SKM-1 (cell line): ENCODE results near the gene HCAR2.
A peak's percentile ranks its signal among the peaks of the same experiment; 100 is the strongest.
"Not testable (repeated sequence)": the region's sequence is repeated elsewhere in the genome, so short reads cannot be mapped to it uniquely, and the experiment has no call there.

Source experiments
- DNase-seq: peaks from one replicate; lab custom pipeline; 2025; ENCODE audit not compliant: unreplicated experiment; lab: John Stamatoyannopoulos, UW

Gene HCAR2

DNA sequence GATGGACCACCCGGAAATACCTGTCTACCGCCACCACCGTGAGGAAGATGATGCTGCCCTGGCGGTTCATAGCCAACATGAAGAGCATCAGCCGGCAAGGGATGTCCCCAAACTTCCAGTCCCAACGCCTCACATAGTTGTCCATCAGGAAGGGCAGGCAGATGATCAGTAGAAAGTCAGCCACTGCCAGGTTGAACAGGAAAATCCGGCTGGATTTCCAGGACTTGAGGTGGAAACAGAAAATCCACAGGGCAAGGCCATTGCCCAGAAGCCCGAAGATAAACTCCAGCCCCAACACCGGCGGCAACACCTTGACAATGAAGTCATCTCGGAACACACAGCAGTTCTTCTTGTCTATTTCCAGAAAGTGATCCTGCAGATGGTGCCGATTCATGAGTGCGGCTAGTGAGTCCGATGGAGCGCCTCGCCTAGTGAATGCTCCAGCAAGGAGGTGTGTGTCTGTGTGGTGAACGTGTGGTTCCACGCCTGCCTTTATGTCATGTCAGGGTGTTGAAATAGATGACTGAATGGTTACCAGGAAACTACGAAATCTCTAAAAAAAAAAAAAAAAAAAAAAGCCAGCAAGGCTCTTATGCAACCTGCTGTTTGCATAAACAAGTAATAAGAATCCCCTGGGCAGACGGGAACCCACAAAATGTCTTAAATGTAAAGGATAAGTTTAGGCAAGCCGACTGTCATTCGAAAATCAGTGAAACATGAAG, at the start of gene HCAR2:
TSS of gene HCAR2 (minus strand) at position 468 of the 722 bp plus-strand sequence. CDS start at position 394, 74 bp downstream.
- not testable (repeated sequence) for DNase-seq

DNA sequence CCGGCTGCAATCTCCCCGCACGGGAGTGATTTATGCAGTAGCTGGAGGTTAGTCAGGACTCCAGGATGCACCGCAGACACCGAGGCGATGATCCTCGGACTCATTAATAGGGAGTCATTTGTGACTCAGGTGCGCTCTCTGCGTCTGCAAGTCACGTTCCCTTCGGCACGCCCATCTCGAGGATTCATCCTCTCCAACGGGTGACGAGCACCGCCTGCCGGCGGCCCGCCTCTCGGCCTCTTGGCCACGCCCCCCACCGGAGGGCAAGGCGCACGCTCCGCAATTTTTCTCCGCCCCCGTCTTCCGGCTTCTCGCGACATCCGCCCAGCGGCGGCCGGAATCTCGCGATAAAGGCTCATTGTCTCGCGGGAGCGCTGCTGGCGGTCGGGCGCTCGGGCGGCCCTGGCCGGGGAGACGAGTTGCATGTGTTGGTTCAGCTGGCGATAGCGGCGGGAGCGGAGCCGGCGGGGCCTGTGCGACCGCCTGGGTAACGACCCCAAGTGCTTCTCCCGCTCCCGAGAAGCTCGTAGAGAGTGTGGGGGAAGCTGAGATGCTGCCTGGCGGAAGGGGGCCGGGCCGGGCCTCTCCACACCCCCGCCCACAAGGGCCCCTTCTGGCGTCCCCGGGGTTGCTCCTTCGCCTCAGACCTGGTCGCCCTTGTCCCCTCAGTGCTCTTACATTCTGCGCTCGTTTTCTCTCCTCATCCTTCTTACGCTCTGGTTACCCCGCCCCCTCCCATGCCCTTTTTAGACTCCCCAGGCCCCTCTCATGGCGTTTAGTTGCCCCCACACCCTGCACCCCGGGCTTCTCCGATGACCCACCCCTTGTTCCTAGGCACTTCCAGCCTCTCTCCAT, 49.5 kb upstream of the HCAR2 start, which contains the start of gene DENR:
TSS of gene DENR (plus strand) at position 361 of the 855 bp plus-strand sequence. CDS start 878 bp downstream, outside the sequence.
- peak; percentile 73 for DNase-seq

DNA sequence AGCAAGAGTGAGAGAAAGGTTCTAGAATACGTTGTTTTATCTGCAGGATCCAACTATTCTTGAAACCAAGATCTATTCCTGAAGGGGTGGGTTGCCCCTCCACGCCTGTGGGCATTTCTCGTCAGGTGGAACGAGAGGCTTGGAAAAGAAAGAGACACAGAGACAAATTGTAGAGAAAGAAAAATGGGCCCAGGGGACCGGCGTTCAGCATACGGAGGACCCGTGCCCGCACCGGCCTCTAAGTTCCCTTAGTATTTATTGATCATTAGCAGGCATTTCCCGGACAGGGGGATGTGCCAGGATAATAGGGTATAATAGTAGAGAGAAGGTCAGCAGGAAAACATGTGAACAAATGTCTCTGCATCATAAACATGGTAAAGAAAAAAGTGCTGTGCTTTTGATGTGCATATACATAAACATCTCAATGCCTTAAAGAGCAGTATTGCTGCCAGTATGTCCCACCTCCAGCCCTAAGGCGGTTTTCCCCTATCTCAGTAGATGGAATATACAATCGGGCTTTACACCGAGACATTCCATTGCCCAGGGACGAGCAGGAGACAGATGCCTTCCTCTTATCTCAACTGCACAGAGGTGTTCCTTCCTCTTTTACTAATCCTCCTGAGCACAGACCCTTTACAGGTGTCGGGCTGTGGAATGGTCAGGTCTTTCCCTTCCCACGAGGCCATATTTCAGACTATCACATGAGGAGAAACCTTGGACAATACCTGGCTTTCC, 47.8 kb upstream of the HCAR2 start:
- DNase-seq = not testable (repeated sequence)

DNA sequence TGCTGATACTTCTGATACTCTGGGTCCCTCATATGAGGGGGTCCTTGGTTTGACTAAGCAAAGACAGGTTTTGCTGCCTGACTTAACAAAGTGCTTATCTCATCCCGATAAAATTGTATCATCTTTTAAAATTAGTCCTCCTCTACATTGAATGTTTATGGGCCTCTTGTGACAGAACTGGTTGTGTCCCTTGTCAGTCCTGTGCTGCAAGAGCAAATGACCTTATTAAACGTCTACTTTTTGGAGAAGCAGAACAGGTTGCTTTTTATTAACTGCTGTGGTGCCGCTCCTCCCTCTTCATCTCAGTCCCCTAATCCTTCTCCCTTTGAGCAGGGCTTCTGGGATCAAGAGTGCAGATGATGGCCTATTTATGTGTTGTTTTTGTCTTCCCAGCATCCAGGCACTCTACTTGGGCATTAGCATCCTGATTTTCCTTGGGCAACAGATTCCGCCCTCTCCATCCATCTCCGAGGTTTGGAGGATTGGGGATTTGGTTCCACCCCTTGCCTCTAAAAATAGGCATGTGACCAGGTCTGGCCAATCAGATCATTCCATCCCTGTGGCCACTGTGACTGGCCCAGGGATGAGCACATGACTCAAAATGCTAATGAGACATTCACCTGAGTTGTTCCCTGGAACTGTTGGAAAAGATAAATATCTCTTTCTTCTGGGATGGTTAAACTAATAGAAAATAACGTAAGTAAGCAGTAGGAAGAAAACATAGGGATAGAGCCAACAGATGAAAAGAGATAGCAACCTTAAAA, 46.6 kb upstream of the HCAR2 start:
- no peak for DNase-seq

DNA sequence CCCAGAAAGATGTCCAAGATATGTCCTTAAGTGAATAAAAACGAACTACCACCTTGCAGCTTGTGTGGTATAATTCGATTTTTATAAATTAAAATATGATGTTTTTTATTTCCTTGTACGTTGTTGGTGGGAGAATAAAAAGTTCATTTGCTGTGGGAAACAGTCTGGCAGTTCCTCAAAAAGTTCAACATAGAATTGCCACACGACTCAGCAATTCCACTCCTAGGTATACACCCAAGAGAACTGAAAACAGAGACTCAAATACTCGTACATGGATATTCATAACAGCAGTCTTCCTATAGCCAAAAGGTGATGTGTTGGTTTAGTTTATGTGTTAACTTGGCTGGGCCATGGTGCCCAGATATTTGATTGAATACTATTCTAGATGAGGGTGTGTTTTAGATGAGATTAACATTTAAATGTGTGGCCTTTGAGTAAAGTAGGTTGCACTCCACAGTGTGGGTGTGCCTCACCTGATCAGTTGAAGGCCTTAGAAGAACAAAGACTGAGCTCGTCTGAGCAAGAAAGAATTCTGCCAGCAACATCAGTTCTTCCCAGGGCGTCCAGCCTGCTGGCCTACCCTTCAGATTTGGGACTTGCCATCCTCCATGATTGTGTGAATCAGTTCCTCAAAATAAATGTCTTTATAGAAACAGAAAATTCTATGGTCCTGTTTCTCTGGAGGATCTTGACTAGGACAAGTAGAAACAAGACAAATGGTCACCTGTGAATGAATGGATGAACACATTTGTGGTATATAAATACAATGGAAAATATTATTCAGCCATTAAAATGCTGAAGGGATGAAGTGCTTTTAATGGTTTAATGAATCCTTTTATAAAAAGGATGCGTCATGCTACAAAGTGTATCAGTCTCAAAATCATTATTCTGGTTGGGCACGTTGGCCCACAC, 44.3 kb upstream of the HCAR2 start:
- no peak for DNase-seq

DNA sequence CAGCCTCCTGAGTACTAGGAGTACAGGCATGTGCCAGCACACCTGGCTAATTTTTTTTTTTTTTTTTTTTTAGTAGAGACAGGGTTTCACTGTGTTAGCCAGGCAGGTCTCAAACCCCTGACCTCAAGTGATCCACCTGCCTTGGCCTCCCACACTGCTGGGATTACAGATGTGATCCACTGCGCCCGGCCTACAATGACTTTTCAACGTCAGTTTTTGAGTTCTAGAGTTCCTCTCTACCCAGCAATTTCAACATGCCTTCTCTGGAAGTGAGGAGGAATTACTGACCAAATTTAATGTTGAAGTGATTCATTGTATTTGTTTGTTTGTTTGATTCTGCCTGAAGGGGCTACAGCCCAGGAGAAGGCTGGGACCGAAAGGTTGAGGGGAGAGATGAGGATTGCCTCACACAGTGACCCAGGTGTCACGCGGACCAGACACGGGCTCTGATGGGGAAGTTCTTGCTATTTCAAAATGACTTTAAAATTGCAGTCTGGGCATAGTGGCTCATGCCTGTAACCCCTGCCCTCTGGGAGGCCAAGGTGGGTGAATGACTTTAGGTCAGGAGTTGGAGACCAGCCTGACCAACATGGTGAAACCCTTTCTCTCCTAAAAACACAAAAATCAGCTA, 40.9 kb upstream of the HCAR2 start:
- no peak for DNase-seq

DNA sequence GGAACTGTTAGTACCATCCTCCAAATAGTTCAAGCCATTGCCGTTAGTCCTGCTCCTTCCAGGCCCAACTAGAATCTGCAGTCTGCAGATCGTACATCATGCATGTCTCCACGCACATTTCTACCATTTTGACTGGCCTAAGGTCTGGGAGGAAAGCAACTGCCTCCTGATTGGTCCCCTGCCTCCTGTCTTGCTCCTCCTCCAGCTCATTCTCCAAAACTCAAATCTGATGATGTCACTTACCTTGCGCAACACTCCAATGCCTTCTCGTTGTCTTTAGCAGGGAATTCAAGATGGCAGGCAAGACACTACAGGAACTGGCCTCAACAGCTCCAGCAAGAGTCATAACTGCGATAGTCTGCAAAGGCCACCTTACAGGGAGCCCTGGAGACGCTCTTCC, 37.2 kb upstream of the HCAR2 start:
- DNase-seq = no peak

DNA sequence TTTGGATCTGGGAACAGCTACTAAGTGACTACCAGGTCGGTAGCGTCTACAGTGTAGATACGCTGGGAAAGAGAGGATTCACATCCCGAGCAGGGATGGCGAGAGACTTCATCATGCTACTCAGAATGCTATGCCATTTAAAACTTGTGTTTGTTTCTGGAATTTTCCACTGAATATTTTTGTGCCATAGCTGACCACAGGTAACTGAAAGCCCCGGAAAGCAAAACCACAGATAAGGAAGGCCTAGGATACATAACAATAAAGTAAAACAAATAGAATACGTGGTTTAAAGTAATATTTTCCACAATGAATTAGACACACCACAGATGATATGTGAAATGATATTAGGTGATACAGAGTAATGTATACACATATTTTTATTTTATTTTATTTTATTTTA, 35.4 kb upstream of the HCAR2 start:
- no peak for DNase-seq

DNA sequence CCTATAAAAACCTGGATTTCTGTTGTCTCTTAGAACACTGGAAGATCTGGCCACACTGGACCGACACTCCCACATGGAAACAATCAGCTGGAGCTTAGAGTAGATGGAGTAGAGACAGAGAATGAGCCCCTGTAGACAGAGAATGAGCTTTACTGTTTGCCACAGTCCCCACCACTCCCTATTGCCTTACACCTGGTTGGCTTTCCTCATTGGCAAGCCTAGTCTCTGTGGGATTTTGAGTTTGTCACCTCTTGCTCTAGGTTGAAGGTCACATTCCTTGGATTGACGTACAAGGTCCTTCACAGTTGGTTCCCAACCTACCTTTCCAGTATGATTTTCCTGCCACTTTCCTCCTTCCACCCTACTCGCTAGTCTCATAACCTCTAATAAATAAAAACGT, 29.5 kb upstream of the HCAR2 start:
- no peak for DNase-seq

DNA sequence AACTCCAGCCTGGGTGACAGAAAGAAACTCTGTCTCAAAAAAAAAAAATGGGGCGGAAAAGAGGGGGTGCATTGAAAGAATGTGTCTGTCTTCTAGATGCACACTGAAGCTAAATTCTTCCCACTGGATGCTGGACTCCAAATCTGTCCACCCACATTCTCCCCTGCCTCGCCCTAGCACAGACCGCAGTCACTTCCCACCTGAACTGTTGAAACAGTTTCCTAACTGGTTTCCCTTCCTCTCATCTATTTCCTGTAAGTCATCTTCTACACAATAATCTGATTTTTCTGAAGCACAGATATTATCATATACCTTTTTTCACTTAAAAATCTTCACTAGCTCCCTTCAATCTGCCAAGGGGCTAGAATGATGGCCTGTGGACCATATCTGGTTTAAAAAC, 29.0 kb upstream of the HCAR2 start:
- DNase-seq = no peak

DNA sequence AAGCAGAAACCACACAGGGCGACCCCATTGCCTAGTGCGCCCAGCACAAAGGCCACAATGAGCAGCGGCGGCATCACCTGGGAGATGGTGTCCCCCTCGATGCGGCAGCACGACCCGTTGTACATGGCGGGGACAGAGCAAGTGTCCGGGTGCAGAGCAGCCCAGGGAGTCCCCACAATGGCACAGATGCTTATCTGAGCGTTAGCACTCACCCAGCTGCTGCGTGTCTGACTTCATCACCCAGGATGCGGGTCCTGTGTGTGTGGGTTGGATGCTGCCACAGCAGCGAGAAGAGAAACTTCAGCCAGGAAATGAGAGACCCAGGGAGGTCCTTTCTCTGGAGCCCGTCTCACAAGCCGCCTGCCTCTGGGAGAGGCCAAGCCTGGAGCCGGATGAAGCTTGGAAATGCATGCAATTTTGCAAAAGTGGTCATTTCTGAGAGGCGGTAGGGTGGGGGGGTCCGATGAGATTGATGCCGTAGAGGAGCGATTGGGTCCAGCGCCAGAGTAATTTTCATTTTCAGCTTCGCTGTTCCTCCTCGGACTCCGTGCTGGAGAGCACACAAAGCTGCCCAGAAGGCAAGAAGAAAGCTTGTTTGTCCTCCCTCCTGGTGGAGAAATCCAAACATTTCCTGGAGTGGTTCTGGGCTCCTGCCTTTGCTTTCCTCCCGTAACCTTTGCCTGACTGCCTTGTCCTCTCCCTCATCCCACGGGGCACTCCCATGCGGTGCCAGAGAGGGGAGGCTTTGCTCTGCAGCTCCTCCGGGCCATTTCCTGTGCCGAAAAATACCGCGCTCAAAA, 27.3 kb upstream of the HCAR2 start, which contains the start of gene HCAR1:
TSS of gene HCAR1 (minus strand) at position 630 of the 800 bp plus-strand sequence. CDS start at position 125, 505 bp downstream.
- DNase-seq = no peak

DNA sequence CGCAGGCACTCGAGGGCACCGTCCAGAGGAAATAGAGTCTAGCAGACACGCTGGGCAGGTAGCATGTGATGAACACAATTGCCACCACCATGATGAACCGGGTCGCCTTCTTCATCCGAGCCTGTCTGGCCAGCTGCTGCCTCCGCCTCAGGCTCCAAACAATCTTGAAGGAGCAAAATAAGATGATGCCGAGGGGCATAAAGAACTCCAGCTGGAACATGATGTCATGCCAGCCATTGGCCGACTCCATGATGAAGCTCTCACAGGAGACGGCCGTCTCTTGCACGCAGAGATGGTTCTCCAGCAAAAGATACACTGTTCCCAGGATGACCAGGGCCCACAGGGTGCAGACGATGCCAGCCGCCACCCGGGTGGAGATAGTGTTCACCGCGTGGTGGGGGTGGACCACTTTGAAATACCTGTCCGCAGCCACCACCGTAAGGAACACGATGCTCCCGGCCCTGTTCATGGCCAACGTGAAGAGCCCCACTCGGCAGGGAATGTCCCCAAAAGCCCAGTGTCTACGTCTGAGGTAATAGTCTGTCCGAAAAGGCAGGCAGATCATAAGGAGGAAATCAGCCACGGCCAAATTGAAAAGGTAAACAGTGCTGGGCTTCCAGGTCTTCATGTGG, 26.5 kb upstream of the HCAR2 start:
- DNase-seq = no peak

DNA sequence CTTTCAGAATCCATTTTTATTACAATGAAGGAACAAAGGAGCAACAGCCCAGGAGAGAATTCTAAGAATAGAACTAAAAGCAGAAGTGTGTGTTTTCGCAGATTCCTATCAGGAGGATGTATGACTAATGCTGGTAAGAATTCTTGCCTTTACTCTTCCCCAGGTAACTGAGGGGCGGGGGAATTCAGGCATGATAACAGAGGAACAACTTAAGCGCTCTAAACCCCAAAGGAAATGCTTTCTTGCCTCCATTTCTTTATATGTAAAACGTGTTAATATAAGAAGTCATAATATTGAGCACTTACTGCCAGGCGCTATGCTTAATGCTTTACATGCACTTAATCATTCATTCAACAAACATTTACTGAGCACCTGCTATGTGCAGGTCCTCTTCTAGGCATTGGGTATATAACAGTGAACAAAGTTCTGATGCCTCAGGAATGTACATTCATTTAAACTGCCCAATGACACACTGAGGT, 23.0 kb upstream of the HCAR2 start:
- DNase-seq = no peak

DNA sequence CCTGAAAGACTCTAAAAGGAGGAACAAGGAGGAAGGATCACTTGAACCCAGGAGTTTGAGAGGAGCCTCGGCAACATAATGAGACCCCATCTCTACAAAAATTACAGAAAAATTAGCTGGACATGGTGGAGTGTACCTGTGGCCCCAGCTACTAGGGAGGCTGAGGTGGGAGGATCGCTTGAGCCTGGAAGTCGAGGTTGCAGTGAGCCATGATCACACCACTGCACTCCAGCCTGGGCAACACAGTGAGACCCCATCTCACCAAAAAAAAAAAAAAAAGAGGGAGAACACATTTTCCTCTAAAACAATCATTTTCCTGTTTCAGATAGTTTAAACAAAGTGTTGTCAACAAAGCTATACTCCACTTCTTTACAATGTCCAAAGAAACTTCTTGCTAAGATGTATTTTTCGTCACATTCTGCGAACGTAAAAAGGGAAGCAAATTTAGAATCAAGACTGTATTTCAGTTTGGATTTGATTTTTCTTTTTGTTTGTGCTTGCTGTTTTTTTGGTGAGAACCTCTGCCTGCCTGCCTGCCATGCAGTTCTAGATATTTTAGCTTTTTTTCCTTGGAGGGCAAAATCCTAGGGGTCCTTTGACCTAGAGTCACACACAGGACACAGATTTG, 22.4 kb upstream of the HCAR2 start:
- DNase-seq = no peak

DNA sequence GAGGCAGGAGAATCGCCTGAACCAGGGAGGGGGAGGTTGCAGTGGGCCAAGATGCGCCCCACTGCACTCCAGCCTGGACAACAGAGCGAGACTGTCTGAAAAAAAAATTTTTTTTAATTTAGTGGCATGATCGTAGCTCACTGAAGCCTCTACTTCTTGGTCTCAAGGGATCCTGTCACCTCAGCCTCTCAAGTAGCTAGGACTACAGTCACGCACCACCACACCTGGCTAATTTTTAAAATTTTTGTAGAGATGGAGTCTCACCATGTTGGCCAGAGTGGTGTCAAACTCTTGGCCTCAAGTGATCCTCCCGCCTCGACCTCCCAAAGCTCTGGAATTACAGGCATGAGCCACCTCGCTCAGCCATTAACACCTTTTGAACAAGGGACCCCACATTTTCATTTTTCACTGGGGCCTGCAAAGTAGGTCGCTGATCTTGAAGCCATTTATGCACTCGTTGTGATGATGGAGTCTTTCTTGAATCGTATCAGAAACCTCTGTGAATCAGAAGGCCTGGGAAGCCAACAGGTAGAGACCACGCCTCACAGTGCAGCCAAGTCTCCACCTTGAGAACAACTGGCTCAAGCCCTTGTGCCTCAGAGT, 21.6 kb upstream of the HCAR2 start:
- DNase-seq = no peak

DNA sequence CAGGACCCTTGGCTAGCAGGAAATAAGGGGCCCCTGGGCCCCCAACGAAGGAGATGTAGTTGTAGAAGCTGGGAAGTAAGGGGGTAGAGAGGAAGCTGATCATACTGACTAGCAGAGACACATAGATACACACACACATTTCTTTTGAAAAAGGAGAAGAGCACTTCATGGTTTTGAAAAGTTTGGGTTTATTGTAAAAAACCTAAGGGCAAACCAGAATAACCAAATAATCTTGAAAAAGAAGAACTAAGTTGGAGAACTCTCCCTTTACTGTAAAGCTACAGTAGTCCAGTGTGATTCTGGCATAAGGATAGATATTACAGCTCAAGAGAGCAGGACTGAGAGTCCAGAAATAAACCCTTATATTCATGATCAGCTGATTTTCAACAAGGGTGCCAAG, 19.2 kb upstream of the HCAR2 start:
- no peak for DNase-seq

DNA sequence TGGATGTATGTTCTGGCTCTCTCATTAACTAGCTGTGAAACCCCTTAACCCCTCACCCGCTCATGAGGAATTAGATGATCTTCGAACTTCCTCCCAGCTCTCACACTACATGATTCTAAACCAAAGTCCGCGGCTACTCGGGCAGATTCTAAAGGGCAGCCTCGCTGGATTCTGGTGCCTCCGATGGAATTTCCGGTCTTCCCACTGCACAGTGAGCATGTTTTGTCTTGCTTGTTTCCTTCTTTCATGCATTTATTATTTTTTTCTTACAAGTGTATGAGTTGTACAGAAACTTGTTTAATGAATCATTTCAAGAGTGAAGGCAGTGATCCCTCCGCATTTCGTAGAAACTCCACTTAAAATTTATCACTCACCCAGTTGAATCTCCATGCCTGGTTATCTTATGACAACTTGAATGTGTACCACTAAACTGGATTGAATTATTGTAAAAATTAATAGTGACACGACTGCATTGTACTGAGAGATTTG, 17.9 kb upstream of the HCAR2 start:
- no peak for DNase-seq
